Epithelial cell of proximal tubule (primary cell): ENCODE data around the gene TLL1. TPM values are rescaled to one million over a fixed set of nuclear protein-coding genes. Genes with fewer than 3 reads are reported as not detected.

ENCODE experiments used
- DNase-seq: peaks from one replicate; pipeline ENCODE4 v3.0.0-alpha.2; 2011; ENCODE audit warnings: low read depth
- H3K4me3 ChIP-seq: 2 replicates; pipeline ENCODE4 v1.5.1; 2011; ENCODE audit warnings: low read depth, mild to moderate bottlenecking, low read length
- total RNA-seq: library from RNA; depleted of rRNA; stranded (reverse); fragments of >200 nt; gene quantifications from 2 replicates; pipeline ENCODE4 v1.2.3, GENCODE V29; 2015
- TF ChIP-seq, protein P1 (sequence below): conservative IDR thresholded peaks from 2 replicates; pipeline ENCODE4 v1.5.1; 2012; ENCODE audit warnings: low read depth, mild to moderate bottlenecking, low read length

Gene TLL1
- total RNA-seq, 1 donor from 2014 or later: 2.6 TPM

DNA sequence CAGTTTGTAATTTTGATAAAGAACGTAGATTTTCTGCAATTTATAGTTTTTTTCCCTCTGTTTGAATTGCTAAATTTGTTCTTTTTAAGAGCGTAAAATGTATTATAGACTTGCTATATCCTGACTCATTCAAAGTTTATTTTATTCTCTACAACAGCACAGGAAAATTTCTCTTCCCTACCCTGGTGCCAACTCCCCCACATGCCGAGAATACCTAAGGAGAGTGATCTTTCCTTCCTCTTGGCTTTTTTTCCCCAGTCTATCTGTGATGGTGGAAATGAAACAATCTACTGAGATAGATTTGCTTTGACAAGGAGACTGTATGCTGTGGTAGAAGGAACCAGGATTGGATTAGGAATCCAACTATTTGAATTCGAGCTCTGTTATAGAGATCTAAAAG lies 271.6 kb downstream of the TLL1 start:
- DNase-seq: no peak
- no peak overlapping the region for H3K4me3 ChIP-seq
- TF ChIP-seq, protein P1, sequence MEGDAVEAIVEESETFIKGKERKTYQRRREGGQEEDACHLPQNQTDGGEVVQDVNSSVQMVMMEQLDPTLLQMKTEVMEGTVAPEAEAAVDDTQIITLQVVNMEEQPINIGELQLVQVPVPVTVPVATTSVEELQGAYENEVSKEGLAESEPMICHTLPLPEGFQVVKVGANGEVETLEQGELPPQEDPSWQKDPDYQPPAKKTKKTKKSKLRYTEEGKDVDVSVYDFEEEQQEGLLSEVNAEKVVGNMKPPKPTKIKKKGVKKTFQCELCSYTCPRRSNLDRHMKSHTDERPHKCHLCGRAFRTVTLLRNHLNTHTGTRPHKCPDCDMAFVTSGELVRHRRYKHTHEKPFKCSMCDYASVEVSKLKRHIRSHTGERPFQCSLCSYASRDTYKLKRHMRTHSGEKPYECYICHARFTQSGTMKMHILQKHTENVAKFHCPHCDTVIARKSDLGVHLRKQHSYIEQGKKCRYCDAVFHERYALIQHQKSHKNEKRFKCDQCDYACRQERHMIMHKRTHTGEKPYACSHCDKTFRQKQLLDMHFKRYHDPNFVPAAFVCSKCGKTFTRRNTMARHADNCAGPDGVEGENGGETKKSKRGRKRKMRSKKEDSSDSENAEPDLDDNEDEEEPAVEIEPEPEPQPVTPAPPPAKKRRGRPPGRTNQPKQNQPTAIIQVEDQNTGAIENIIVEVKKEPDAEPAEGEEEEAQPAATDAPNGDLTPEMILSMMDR: no peak

DNA sequence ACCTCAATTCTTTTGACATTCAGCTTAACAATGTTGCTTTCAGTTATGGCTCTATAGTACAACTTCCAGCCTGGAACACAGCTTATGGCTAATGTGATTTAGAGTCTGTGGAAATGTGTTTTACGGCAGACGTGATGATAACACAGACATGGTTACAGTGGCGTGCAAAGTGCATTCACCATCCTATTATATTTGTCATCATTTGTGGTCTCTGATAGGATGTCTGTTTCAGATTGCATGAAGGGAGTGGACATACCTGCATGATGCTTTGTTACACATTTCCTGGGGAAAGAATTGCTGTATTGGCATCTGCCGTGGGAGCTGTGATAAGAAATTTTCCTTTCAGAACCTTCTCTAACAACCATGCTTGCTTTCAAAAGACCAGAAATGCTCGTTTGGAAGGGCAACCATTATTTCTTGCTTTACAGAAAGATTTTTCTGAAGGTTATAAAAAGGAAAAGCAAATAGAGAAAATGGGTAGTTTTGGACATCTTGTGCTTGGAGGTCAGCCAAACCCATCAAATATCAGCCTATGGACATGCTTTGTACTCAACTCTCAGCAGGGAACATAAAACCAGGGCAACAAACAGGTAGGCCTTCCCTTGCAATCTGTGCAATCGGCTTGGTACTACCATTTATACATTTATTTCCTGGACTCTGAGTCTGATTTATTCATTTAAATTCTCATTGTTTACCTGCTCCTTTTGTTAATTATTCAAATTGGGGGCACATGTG lies 273.9 kb downstream of the TLL1 start:
- no peak for DNase-seq
- H3K4me3 ChIP-seq: no peak overlapping the region
- TF ChIP-seq, protein P1: no peak
